Measurements from ENCODE around the gene AKIRIN1.
"Not testable (repeated sequence)": the region's sequence is repeated elsewhere in the genome, so short reads cannot be mapped to it uniquely, and the experiment has no call there.

AKIRIN1 gene

GRCh38 chr1:38994196-38994595 lies 3.1 kb downstream of the AKIRIN1 start:
- DNase-seq (ENCODE audit: low read depth in 2 of 2), result no peak

GRCh38 chr1:38997034-38997900 lies 6.2 kb downstream of the AKIRIN1 start:
- no peak for DNase-seq (ENCODE audit: low read depth in 2 of 2)

GRCh38 chr1:38997901-38998190 lies 6.8 kb downstream of the AKIRIN1 start:
- DNase-seq (ENCODE audit: low read depth in 2 of 2), result no peak

GRCh38 chr1:39001516-39002421 lies 10.7 kb downstream of the AKIRIN1 start:
- DNase-seq (ENCODE audit: low read depth in 2 of 2), result no peak

- DNase-seq (ENCODE audit: low read depth in 2 of 2), result no peak
Observed at GRCh38 chr1:39003281-39003680, 12.2 kb downstream of the AKIRIN1 start.

GRCh38 chr1:39003794-39004193 lies 12.7 kb downstream of the AKIRIN1 start:
- no peak for DNase-seq (ENCODE audit: low read depth in 2 of 2)

GRCh38 chr1:39006287-39006686 lies 15.2 kb downstream of the AKIRIN1 start:
- DNase-seq (ENCODE audit: low read depth in 2 of 2), result no peak

- DNase-seq (ENCODE audit: low read depth in 2 of 2), result no peak
Observed at GRCh38 chr1:39006726-39007645, 15.9 kb downstream of the AKIRIN1 start.

- DNase-seq (ENCODE audit: low read depth in 2 of 2), result not testable (repeated sequence)
Observed at GRCh38 chr1:39014956-39015355, 23.9 kb downstream of the AKIRIN1 start.

- no peak for DNase-seq (ENCODE audit: low read depth in 2 of 2)
Observed at GRCh38 chr1:39016604-39017171, 25.6 kb downstream of the AKIRIN1 start.

GRCh38 chr1:39017266-39017665 lies 26.2 kb downstream of the AKIRIN1 start:
- DNase-seq (ENCODE audit: low read depth in 2 of 2), result no peak

GRCh38 chr1:39020494-39020893 lies 29.4 kb downstream of the AKIRIN1 start:
- not testable (repeated sequence) for DNase-seq (ENCODE audit: low read depth in 2 of 2)

- no peak for DNase-seq (ENCODE audit: low read depth in 2 of 2)
Observed at GRCh38 chr1:39021426-39021825, 30.4 kb downstream of the AKIRIN1 start.

GRCh38 chr1:39023140-39023539 lies 32.1 kb downstream of the AKIRIN1 start:
- no peak for DNase-seq (ENCODE audit: low read depth in 2 of 2)

GRCh38 chr1:39026051-39026865 lies 35.2 kb downstream of the AKIRIN1 start, which contains the start of gene NDUFS5:
Gene NDUFS5 (plus strand): TSS chr1:39026350. CDS start chr1:39028725, 2,375 bp downstream.
- DNase-seq (ENCODE audit: low read depth in 2 of 2), result peak; percentile 73 to 76

- DNase-seq (ENCODE audit: low read depth in 2 of 2), result no peak
Observed at GRCh38 chr1:39026866-39027507, 35.9 kb downstream of the AKIRIN1 start.

GRCh38 chr1:39034114-39034654 lies 43.1 kb downstream of the AKIRIN1 start:
- DNase-seq (ENCODE audit: low read depth in 2 of 2), result no peak

- no peak for DNase-seq (ENCODE audit: low read depth in 2 of 2)
Observed at GRCh38 chr1:39036678-39037077, 45.6 kb downstream of the AKIRIN1 start.

- DNase-seq (ENCODE audit: low read depth in 2 of 2), result no peak
Observed at GRCh38 chr1:39043513-39043912, 52.4 kb downstream of the AKIRIN1 start.

- no peak for DNase-seq (ENCODE audit: low read depth in 2 of 2)
Observed at GRCh38 chr1:39044762-39045161, 53.7 kb downstream of the AKIRIN1 start.
